GM19467 (cell line): ENCODE data around the gene NMRAL1.

Experiments used
- ATAC-seq: cut with Tn5 transposase; IDR thresholded peaks from one replicate; pipeline ENCODE4 v1.9.1; 2021; ENCODE audit warnings: mild to moderate bottlenecking, moderate library complexity; ENCODE audit not compliant: unreplicated experiment

The NMRAL1 gene

DNA sequence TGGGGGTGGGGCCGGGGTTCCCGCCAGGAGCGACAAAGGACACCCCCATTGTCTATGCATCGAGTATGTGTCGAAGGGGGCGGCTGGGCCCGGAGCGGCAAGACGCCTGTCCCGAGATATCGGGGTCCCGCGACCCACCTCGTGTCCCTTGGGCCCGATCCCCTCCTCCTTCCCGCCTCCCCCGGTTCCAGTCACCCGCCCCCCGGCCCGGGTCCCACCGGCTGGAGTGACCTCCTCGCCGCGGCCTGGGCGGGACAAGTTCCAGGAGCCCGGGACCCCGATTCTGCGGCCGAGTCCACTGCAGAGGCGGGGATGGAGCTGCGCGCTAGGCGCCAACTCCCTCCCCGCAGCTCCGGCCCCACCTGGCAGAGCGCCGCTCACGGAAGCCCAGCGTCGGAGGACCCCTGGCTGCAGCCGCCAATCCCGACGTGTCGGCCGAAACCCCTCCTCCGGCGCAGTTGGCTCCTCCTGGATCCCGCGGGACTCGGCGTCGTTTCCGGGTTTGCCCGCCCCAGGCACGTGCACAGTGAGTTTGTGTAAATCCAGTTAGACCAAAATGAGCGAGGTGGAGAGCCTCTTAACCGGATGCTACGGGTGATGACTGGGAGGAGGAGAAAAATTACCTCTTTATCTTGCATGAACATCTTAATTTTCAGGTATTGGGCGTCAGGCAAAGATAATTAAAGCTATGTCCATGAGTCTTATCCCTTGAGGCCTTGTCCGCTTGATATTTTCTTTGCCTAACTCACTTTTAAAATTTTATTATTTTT, at the start of gene NMRAL1:
Gene NMRAL1 (minus strand): TSS at position 434 of the 770 bp plus-strand sequence. CDS start 493 bp downstream, outside the sequence.
- ATAC-seq = peak; percentile 44

DNA sequence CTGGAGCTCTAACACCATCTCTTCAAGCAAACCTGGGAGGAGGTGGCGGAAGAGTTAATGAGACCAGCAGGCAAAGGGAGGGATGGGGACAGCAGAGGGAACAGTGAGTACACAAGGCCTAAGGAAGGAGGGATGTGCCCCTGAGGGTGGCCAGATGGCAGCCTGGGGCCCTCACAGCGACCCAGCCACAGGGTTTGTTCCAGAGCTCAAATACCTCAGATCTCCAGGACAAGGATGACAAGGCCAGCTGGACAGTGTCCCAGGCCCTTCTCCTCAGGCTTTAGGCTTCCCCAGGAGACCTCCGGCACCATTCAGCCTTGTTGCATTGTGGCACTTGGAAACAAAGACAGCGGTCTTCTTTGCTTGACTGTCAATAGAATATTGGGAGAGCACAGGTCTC, 49.3 kb upstream of the NMRAL1 start:
- ATAC-seq = no peak

DNA sequence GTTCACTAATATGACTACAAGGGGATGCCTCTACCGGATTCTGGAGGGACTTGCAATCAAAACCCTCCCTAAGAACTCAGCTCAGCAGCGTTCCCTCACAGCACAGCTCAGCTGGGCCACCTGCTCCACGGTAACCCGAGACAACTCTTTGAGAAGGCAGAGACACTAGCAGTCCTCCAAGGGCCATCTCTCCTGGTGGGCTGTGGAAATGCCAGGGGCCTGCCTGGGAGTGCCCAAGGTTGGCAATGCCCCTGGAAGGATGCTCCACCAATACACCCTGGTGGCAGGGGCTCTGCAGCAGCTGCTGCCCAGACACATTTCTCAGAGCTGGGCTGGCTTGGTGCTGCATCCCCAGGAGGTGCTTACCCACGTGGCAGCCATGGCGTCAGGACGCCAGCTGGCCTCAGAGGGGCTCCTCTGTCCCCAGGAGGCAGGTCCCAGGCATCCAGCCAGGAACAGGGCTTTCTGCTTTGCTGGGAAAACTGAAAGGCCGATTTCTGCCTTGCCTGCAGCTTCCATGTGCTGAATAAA, 47.7 kb upstream of the NMRAL1 start:
- no peak for ATAC-seq

DNA sequence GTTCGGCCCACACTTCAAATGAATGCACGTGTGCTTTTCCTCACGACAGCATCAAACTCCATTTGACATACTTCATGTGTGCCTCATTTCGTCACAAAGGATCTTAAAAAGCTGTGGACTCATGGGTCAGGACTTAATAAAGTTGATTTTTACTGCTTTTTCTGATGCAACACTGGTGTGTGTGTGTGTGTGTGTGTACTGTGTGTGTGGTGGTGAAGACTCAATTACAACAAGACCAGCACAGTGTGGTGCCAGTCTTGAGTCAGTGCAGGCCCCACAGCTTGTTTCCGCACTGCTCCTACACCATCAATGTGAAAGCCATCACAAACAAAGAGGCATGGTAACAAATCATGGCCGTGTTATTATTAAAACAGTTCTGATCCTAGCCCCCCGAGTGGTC, 46.5 kb upstream of the NMRAL1 start:
- no peak for ATAC-seq

DNA sequence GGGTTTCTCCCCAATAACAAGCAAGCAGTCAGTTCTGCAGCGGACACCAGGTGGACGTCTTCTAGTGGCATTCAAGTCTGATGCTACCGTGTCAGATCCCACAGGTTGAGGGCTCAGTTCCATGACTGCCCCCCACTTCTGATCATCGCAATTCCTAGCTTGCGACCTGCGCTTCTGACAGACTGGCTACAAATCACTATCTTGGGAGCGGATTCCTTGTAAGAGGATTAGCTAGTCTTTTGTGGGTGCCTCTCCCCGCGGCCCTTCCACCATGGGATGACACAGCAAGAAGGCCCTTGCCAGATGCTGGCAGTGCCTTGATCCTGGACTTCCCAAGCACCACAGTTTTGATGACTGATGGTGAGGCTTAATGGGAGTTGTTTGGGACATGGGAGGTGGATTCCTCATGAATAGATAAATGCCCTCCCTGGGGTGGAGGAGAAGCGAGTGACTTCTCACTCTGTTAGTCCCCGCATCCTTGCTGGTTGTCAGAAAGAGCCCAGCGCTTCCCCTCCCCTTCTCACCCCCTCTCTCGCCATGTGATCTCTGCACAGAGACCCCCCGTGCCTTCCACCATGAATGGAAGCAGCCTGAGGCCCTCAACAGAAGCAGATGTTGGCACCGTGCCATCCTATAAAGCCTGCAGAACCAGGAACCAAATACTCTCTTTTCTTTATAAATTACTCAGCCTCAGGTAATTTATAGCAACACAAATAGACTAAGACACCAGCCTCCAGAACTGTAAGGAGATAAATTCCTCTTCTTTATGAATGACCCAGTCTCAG, 45.0 kb upstream of the NMRAL1 start:
- ATAC-seq = no peak

DNA sequence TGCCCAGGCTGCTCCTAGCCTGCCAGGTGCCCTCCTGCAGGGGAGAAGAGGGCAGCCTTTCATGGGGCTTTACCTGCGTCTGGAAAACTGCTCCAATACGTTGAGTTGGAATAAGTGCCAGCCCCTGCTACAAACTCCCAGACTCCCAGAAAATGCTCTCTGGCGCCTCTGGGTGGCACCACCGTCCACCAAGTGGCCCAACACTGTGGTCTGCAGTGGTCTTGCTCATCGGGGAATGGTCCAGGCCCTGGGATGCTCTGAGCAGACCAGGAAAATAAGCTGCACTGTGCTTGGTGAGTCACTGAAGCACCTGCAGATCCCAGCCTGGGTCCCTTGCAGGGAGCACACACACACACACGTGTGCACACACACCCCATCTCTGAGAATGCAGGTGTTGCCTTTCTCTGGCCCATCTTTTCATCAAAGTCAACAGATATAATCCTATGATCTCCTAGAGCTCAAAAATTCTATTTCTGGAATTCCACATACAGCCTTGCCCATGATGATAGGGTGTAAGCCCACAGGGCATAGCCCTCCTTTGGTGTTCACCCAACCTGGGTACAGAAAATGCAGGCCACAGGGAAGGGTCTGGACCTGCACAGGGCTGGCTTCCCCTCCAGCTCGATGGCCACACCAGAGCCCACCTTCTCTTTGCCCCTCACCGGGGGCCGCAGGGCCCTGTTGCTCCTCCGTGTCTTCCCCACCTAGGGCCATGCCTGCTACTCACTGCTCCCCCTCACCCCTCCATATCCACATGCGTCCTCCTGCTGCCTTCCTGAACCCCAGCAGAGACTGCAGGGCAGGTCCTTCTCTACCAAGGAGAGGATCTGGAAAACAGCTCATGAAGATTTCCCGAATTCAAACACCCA, 43.6 kb upstream of the NMRAL1 start:
- no peak for ATAC-seq

DNA sequence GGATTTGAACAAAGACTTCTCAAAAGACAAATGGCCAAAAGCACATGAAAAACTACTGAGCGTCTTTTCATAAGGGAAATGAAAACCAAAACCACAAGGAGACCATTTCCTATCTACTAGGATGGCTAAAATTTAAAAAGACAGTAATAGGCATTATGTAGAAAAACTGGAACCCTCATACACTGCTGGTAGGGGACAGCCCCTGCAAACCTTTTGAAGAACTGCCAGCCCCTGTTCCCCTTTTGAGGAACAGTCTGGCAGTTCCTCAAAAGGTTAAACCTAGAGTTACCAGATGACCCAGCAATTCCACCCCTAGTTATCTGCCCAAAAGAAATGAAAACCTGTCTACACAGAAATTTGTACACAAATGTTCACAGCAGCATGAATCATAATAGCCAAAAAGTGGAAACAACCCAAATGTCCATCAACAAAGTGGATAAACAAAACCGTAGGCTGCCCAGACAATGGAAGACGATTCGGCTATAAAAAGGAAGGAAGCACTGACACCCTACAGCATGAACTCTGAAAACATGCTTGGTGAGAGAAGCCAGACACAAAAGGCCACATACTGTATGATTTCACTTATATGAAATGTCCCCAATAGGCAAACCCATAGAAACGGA, 41.3 kb upstream of the NMRAL1 start:
- no peak for ATAC-seq

DNA sequence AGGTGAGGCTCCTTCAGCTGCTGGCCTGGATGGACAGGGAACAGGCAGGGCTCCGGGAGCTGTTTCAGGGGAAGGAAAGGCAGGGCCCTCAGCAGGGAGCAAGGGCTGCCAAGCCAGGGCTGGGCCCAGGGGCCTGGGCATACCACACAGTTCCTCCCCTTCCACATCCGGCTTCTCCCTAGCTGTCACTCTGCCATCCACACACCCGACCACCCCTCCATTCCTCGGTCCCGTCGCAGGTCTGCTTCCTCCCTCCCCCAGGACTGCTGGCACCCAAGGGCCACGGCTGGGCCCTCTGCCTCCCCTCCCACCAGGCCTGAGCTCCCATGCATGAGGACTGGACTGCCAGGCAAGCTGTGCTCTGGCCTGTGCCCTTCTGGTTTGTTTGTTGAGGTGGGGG, 40.2 kb upstream of the NMRAL1 start:
- no peak for ATAC-seq

DNA sequence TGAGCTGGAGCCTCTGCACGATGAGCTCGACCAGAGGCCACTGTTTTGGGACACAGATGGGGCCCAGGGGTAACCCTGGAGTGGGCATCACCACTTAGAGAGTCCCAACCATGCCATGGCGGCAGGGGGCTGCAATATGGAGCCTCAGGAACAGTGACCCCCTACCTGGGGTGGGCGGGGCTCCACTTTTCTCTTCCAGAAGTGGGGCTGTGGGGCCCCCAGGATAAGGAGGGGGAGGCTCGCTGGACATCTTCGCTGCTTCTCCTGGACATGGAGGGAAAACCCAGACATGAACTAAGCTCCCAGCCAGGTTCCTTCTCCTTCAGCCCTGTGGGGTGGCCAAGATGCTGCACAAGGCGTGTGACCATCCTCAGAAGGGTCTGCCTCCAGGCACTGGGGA, 39.5 kb upstream of the NMRAL1 start:
- ATAC-seq = no peak

DNA sequence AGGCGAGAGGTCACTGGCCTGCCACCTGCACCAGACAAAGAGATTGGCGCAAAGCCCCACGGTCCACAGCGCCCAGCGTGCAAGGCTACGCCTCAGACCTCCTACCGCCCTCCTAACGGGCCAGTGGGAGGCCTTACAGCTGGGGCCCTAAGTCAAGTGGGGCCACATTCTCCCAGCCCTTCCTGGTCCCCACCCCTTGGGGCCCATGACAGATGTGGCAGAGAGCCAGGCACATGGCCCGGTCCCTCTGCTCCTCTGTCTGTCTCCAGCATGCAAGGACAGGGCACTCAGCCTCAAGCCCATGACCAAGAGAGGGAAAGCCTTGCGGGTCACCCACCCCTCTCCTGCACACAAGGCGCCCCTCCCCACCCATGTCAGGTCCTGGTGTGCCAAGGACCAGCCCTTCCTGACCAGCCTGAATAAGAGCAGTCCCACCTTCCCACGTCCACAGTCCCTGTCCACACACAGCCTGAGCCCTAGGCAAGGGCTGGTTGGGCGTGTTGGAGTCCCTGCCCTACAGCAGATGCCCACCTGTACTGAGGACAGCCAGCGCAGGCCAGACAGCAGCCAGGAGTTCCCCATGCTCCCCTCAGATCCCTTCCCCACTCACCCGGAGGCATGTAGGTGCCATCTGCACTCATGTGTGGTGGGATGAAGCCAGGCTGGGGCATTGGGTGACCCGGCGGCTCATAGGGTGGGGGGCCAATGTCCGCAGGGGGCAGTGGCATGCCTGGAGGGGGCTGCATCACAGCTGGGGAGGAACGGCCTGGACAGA, 38.8 kb upstream of the NMRAL1 start:
- no peak for ATAC-seq

DNA sequence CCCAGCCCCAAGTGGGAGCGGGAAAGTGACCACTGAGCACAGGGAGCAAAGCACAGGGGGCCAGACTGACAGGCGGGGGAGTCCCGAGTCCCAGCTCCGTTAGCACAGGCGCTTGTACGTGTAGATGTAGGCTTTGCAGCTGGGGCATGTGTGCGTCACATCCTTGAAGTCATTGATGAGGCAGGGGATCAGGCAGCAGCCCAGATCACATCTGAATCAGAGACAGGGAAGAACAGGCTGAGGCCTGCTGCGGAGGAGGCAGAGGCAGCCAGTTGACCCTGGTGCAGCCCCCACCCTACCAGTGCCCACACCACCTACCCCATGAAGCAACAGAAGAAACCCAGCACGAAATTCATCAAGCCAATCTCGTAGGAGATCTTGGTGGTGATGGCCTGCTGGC, 38.0 kb upstream of the NMRAL1 start:
- no peak for ATAC-seq

DNA sequence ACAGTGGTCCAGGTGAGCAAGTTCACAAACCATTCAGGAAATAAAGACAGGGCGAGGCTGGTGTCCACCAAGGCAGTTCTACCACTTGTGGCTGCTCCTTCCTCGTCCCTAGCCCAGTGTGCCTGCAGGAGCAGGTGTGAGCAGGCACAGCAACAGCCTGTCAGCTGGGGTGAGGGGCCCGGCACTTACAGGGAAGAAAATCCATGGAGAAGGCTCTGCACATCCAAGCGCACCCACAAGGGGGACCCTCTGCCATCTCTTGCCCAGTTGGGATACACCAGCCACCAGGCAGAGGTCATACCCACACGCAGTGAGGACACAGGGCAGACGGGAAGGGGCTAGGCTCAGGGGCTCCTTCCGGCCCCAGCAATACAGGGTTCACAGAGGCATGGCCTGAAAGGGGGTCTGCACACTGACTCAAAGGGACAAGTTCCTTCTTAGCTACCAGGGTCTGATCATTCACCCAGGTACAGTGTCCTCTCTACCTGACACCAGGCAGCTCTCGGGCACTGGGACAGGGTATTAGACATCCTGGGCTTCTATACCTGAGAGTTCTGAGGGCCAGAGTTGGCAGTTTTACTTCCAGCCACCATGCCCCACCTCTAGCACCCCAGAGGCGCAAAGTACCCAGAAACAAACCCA, 37.1 kb upstream of the NMRAL1 start:
- ATAC-seq = no peak

DNA sequence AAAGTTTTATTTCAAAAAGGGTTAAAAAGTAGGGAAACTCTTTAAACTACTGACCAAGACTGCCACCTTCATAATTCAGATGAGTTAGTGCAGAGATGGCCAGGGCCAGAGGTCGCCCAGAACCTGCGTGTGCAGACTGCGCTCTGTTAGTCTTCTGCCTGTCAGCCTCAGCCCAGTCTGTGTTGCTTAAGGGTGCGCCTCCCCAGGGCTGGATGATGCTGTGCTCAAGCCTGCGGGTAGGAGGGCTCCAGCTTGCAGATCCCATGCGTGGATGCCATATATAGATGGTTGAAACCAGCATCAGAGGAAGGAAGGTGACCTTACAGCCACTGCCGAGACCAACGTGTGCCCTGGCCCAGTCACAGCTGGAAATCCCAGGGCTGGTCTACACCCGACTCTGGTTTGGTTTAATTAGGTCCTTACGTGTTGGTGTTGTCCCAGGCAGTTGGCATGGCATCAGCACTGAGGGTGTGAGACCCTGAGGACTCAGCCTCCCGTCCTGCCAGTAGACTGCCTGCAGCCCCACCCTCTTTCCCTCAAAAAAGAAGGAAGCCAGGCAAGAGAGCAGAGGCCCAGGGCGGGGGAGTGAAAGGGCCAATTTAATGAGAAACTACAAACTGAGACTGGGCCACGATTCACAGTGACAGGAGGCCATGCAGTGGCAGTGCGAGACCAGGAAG, 36.5 kb upstream of the NMRAL1 start:
- no peak for ATAC-seq

DNA sequence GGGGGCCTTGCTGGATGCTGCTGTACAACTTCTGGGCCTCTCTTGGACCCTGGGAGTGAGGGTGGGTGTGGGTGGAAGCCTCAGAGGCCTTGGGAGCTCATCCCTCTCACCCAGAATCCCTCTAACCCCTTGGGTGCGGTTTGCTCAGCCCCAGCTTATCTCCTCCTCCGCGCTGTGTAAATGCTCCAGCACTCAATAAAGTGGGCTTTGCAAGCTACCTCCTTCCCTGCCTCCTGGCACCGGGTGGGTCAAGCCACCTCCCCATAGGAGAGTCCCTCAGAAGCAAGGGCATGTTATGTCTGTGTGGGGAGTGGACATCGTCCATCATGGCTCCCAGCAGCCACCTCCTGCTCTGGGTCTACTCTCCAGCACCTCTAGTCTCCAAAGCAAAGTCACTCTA, 35.7 kb upstream of the NMRAL1 start:
- ATAC-seq = no peak

DNA sequence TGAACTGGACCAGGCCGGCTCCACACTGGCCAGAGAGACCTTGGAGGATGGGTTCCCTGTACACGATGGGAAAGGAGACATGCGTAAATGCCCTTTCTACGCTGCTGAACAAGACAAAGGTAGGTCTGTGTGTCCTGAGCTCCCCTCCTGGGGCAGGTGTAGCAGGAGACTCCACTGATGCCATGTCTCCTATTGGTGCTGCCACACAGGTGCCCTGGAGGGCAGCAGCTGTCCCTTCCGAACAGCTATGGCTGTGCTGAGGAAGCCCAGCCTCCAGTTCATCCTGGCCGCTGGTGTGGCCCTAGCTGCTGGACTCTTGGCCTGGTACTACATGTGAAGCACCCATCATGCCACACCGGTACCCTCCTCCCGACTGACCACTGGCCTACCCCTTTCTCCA, 35.0 kb upstream of the NMRAL1 start:
- ATAC-seq = no peak

DNA sequence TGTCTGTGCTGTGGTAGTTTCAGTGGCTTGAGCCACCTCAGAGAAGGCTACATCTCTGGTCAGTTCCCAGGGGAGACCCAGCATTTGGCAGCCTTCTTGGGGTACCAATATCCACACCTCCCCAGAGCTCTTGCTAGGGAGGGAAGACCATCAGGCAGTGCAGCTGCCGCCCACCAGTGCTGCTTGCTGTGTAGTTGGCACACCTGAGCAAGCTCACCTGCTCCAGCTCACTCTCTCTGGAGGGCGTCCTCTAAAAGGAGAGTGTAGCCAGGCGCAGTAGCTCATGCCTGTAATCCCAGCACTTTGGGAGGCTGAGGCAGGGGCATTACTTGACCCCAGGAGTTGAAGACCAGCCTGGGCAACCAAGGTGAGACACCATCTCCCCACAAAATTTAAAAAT, 34.4 kb upstream of the NMRAL1 start:
- no peak for ATAC-seq

DNA sequence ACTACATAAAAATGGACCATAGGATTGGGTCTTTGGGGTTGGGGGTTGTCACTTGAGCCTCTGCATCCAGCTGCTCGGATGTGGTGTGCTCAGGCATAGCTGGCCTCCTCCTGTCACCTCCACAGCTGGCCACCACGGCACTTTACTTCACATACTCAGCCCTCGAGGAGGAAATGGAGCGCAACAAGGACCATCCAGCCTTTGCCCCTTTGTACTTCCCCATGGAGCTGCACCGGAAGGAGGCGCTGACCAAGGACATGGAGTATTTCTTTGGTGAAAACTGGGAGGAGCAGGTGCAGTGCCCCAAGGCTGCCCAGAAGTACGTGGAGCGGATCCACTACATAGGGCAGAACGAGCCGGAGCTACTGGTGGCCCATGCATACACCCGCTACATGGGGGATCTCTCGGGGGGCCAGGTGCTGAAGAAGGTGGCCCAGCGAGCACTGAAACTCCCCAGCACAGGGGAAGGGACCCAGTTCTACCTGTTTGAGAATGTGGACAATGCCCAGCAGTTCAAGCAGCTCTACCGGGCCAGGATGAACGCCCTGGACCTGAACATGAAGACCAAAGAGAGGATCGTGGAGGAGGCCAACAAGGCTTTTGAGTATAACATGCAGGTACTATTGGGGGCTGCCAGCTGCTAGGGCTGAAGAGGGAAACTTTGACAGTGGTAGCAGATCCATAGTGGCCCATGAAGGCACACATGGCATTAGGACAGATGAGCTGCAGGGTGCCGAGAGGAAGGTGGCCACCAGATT, 33.3 kb upstream of the NMRAL1 start:
- no peak for ATAC-seq

DNA sequence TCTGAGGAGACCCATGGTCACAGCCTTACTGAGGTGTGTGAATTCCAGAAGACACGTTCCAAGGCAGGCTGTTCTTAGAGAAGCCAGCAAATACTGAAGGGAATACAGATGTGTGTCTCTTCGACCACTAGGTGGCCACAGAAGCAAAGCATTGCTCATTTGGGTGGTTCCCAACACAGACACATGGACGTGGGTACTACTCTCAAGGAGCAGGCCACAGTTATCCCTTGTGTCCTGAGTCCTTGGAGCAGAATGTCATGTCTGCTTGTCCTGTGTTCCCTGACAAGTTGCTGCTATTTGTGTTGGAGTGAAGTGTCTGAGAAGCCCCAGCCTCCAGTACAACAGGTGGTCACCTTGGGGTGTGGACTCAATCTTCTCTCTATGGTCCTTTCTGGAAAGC, 32.0 kb upstream of the NMRAL1 start:
- no peak for ATAC-seq
